K562 (cell line): ENCODE data around the gene VPS16. TPM values are rescaled to one million over a fixed set of nuclear protein-coding genes. Genes with fewer than 3 reads are reported as not detected.

Experiments
- ATF7 ChIP-seq: fragments of 450-650 bp; IDR thresholded peaks from 2 replicates; pipeline ENCODE4 v1.7.1; 2014; ENCODE audit warnings: mild to moderate bottlenecking, moderate library complexity
- BCL6 ChIP-seq: fragments of 250-450 bp; sonication (Bioruptor Pico); IDR thresholded peaks from 2 replicates; pipeline ENCODE4 v1.4.0; 2020
- CBX1 ChIP-seq: sonication (generic); IDR thresholded peaks from 2 replicates; pipeline ENCODE4 v1.6.1; 2016; ENCODE audit warnings: antibody characterized with exemption, low read depth, mild to moderate bottlenecking
- CCAR2 ChIP-seq: fragments of 200-400 bp; formaldehyde crosslinking; IDR thresholded peaks from 2 replicates; pipeline ENCODE4 v1.6.1; 2017; ENCODE audit warnings: mild to moderate bottlenecking, low read depth, low read length
- CGGBP1 ChIP-seq: fragments of 250-450 bp; sonication (Bioruptor Pico); IDR thresholded peaks from 2 replicates; pipeline ENCODE4 v1.9.0; 2021; ENCODE audit warnings: mild to moderate bottlenecking
- DDX20 ChIP-seq: fragments of 450-650 bp; IDR thresholded peaks from 2 replicates; pipeline ENCODE4 v1.6.1; 2016; ENCODE audit warnings: missing genetic modification characterization, low read depth, mild to moderate bottlenecking, missing compliant biosample characterization, moderate library complexity
- EP300 ChIP-seq: IDR thresholded peaks from 2 replicates; pipeline ENCODE4 v1.6.1; 2012; ENCODE audit warnings: low read length, improper control_type of control experiment
- ESRRA ChIP-seq: fragments of 450-650 bp; IDR thresholded peaks from 2 replicates; pipeline ENCODE4 v1.6.1; 2014; ENCODE audit warnings: low read depth, mild to moderate bottlenecking, moderate library complexity, borderline replicate concordance
- FIP1L1 ChIP-seq: fragments of 200-400 bp; formaldehyde crosslinking; IDR thresholded peaks from 2 replicates; pipeline ENCODE4 v1.6.1; 2018; ENCODE audit warnings: mild to moderate bottlenecking, low read depth, low read length; ENCODE audit not compliant: poor library complexity, severe bottlenecking
- FOXK2 ChIP-seq, 2 experiments: fragments of 450-650 bp; IDR thresholded peaks in 1 of 2; conservative IDR thresholded peaks in 1 of 2; 2 replicates each; pipeline ENCODE4 v1.6.1; 2016; ENCODE audit warnings: low read depth in 2 of 2, mild to moderate bottlenecking in 1 of 2
- FOXP1 ChIP-seq: sonication (generic); formaldehyde crosslinking; IDR thresholded peaks from 2 replicates; pipeline ENCODE4 v1.8.0; 2022; ENCODE audit warnings: mild to moderate bottlenecking, missing genetic modification reagents
- HDAC1 ChIP-seq, 2 experiments: fragments of 450-650 bp; IDR thresholded peaks; 2 replicates each; pipeline ENCODE4 v1.6.1; 2016 to 2017; ENCODE audit warnings: inconsistent platforms in 1 of 2, mild to moderate bottlenecking in 1 of 2, moderate library complexity in 1 of 2
- IFI16 ChIP-seq: fragments of 250-450 bp; sonication (Bioruptor Pico); IDR thresholded peaks from 2 replicates; pipeline ENCODE4 v2.1.2; 2022; ENCODE audit warnings: mild to moderate bottlenecking, inconsistent platforms
- KAT7 ChIP-seq: sonication (generic); formaldehyde crosslinking; IDR thresholded peaks from 2 replicates; pipeline ENCODE4 v1.8.0; 2022; ENCODE audit warnings: missing genetic modification reagents, mild to moderate bottlenecking, borderline replicate concordance
- NCOA2 ChIP-seq, 2 experiments: fragments of 450-650 bp; IDR thresholded peaks; 2 replicates each; pipeline ENCODE4 v1.6.1; 2018; ENCODE audit warnings: mild to moderate bottlenecking in 2 of 2, moderate library complexity in 1 of 2; ENCODE audit not compliant: partially characterized antibody in 2 of 2
- NKRF ChIP-seq: fragments of 450-650 bp; IDR thresholded peaks from 2 replicates; pipeline ENCODE4 v1.6.1; 2016; ENCODE audit warnings: borderline replicate concordance
- PRDM10 ChIP-seq: fragments of 450-650 bp; IDR thresholded peaks from 2 replicates; pipeline ENCODE4 v1.6.1; 2018; ENCODE audit not compliant: partially characterized antibody
- RCOR1 ChIP-seq, 2 experiments: IDR thresholded peaks; 2 replicates each; pipeline ENCODE4 v1.6.1; 2012; ENCODE audit warnings: low read depth in 2 of 2, low read length in 2 of 2, borderline replicate concordance in 1 of 2, improper control_type of control experiment in 1 of 2
- SNAPC5 ChIP-seq: fragments of 250-450 bp; sonication (Bioruptor Pico); IDR thresholded peaks from 2 replicates; pipeline ENCODE4 v1.8.0; 2021; ENCODE audit warnings: moderate library complexity, mild to moderate bottlenecking, inconsistent platforms
- TGIF2 ChIP-seq: sonication (generic); formaldehyde crosslinking; IDR thresholded peaks from 2 replicates; pipeline ENCODE4 v1.8.1; 2022; ENCODE audit warnings: mild to moderate bottlenecking, missing genetic modification reagents, moderate library complexity
- ZNF174 ChIP-seq: fragments of 250-450 bp; sonication (Bioruptor Pico); IDR thresholded peaks from 2 replicates; pipeline ENCODE4 v1.4.0; 2020; ENCODE audit warnings: mild to moderate bottlenecking
- ZNF175 ChIP-seq: fragments of 200-800 bp; sonication (Bioruptor generic); IDR thresholded peaks from 2 replicates; pipeline ENCODE4 v1.6.1; 2016; ENCODE audit warnings: low read depth, mild to moderate bottlenecking, missing genetic modification characterization, missing compliant biosample characterization
- polyA plus RNA-seq, 8 experiments: library from polyadenylated mRNA; depleted of rRNA in 4 of 8; stranded (reverse) in 5 of 8; unstranded in 3 of 8; fragments of >200 nt; fragmentation: Nextera tagmentation in 2 of 8; fragmentation: Illumina TruSeq in 1 of 8; extraction: Ambion mirVana in 2 of 8; extraction: Trizol in 1 of 8; gene quantifications; 2 replicates each; pipeline versions ENCODE4 v1.2.1 to v1.2.3, GENCODE V29; 2011 to 2014; ENCODE audit warnings: inconsistent platforms in 1 of 8, missing spikeins in 1 of 8
- total RNA-seq, 7 experiments: library from RNA; depleted of rRNA in 6 of 7; stranded (reverse); fragments of >200 nt in 6 of 7; fragmentation: Illumina TruSeq in 2 of 7; extraction: Trizol in 2 of 7; gene quantifications; 2 replicates each; pipeline versions ENCODE4 v1.2.1 to v1.2.3, GENCODE V29; 2011 to 2021; ENCODE audit warnings: low replicate concordance in 1 of 7
- TF ChIP-seq, protein P1 (sequence below): fragments of 250-450 bp; sonication (Bioruptor Pico); IDR thresholded peaks from 2 replicates; pipeline ENCODE4 v1.8.0; 2021; ENCODE audit warnings: borderline replicate concordance, mild to moderate bottlenecking, moderate library complexity; ENCODE audit not compliant: poor library complexity, severe bottlenecking

Gene VPS16
- total and polyA plus RNA-seq, 9 of the 15 experiments (the other 6 are each of a cell fraction or from before 2014, with no cell fraction given) = 6.8 to 24.7 (median 14.0) TPM

GRCh38 chr20:2890742-2891141 lies 50.2 kb downstream of the VPS16 start (continued):
- TF ChIP-seq ATF7 = 0 out of 2 replicates have a peak, but pooled peaks have one; percentile 11
- no peak for TF ChIP-seq BCL6 (CRISPR knock-in tag)
- peak; percentile 64 to 81 for TF ChIP-seq FOXK2 (conservative IDR thresholded peaks at IDR 0.05 in 1 of 2, IDR thresholded peaks at IDR 0.05 in 1 of 2; ENCODE audit: low read depth in 2 of 2)
- no peak for TF ChIP-seq NKRF
- no peak for TF ChIP-seq CCAR2
- TF ChIP-seq HDAC1 (IDR thresholded peaks at IDR 0.05) = 0 out of 4 replicates have a peak, but pooled peaks of 1 of the 2 experiments have one; percentile 35
- TF ChIP-seq CBX1 = no peak
- no peak for TF ChIP-seq PRDM10
- no peak for TF ChIP-seq FOXP1
- TF ChIP-seq, protein P1, sequence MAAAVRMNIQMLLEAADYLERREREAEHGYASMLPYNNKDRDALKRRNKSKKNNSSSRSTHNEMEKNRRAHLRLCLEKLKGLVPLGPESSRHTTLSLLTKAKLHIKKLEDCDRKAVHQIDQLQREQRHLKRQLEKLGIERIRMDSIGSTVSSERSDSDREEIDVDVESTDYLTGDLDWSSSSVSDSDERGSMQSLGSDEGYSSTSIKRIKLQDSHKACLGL (CRISPR knock-in tag) = no peak
- no peak for TF ChIP-seq ZNF175 (CRISPR knock-in tag)
- no peak for TF ChIP-seq FIP1L1
- TF ChIP-seq ZNF174 (CRISPR knock-in tag) = no peak
- no peak for TF ChIP-seq KAT7 (CRISPR knock-in tag)
- TF ChIP-seq NCOA2 (IDR thresholded peaks at IDR 0.05; ENCODE audit: partially characterized antibody in 2 of 2) = no peak
- TF ChIP-seq ESRRA = no peak
- TF ChIP-seq TGIF2 (CRISPR knock-in tag) = no peak
- TF ChIP-seq IFI16 (CRISPR knock-in tag) = no peak
- peak; percentile 42; the same call in 1 of the 2 replicates for TF ChIP-seq EP300
- no peak for TF ChIP-seq SNAPC5 (CRISPR knock-in tag)
- 0 out of 4 replicates have a peak, but pooled peaks of 1 of the 2 experiments have one; percentile 19 for TF ChIP-seq RCOR1 (IDR thresholded peaks at IDR 0.05; ENCODE audit: borderline replicate concordance in 1 of 2, low read depth in 2 of 2, low read length in 2 of 2)
- no peak for TF ChIP-seq DDX20 (tag)
- no peak for TF ChIP-seq CGGBP1 (CRISPR knock-in tag)
